Activated T-cell treated with anti-CD3 and anti-CD28 coated beads, Interleukin-2, amount 50 U/mL, for 24 hours (primary cell): ENCODE results near the gene RPS19BP1.
"Not testable (repeated sequence)": the region's sequence is repeated elsewhere in the genome, so short reads cannot be mapped to it uniquely, and the experiment has no call there.

Experiments used
- DNase-seq: peaks from one replicate; pipeline ENCODE4 v3.0.0-alpha.2; 2020
- H3K27ac Mint-ChIP-seq: 2 replicates; pipeline ENCODE4 v1.8.0; 2020; ENCODE audit warnings: mild to moderate bottlenecking, mixed read lengths
- H3K27me3 Mint-ChIP-seq: 2 replicates; pipeline ENCODE4 v1.8.0; 2020; ENCODE audit warnings: mixed read lengths
- H3K36me3 Mint-ChIP-seq: 2 replicates; pipeline ENCODE4 v1.8.0; 2020; ENCODE audit warnings: low read depth, mixed read lengths
- H3K4me1 Mint-ChIP-seq: 2 replicates; pipeline ENCODE4 v1.8.0; 2020; ENCODE audit warnings: low read depth, mixed read lengths
- H3K4me3 Mint-ChIP-seq: 2 replicates; pipeline ENCODE4 v1.8.0; 2020; ENCODE audit warnings: mild to moderate bottlenecking, moderate library complexity, mixed read lengths
- H3K9me3 Mint-ChIP-seq: 2 replicates; pipeline ENCODE4 v1.8.0; 2020; ENCODE audit warnings: mixed read lengths

The RPS19BP1 gene

GRCh38 chr22:39527481-39527961, 5.0 kb downstream of the RPS19BP1 start:
- DNase-seq: peak; percentile 40
- Mint-ChIP-seq H3K4me1 (peaks cover 87% of the 10 kb centered on the region), H3K27ac (peak overlapping the region; percentile 96), H3K4me3 (peak overlapping the region; percentile 40), H3K9me3 (no peaks in the 10 kb centered on the region), H3K27me3 (no peaks in the 10 kb centered on the region), H3K36me3 (peaks cover 95% of the 10 kb centered on the region)

GRCh38 chr22:39526736-39527171, 5.8 kb downstream of the RPS19BP1 start:
- peaks cover 93% of the 10 kb centered on the region for H3K4me1 Mint-ChIP-seq
- H3K36me3 Mint-ChIP-seq: peaks cover 95% of the 10 kb centered on the region
- peak; percentile 47 for DNase-seq
- peak overlapping the region; percentile 30 for H3K4me3 Mint-ChIP-seq
- peak overlapping the region; percentile 96 for H3K27ac Mint-ChIP-seq
- H3K27me3 Mint-ChIP-seq: no peaks in the 10 kb centered on the region
- no peaks in the 10 kb centered on the region for H3K9me3 Mint-ChIP-seq

GRCh38 chr22:39525658-39525975, 6.9 kb downstream of the RPS19BP1 start:
- Mint-ChIP-seq H3K36me3 (peaks cover 95% of the 10 kb centered on the region), H3K4me3 (peak overlapping the region; percentile 96)
- no peak for DNase-seq

GRCh38 chr22:39524753-39525657, 7.5 kb downstream of the RPS19BP1 start:
- H3K4me3 Mint-ChIP-seq: peak overlapping the region; percentile 96
- H3K27me3 Mint-ChIP-seq: no peaks in the 10 kb centered on the region
- peaks cover 79% of the 10 kb centered on the region for H3K4me1 Mint-ChIP-seq
- peak overlapping the region; percentile 99 for H3K27ac Mint-ChIP-seq
- peaks cover 95% of the 10 kb centered on the region for H3K36me3 Mint-ChIP-seq
- no peaks in the 10 kb centered on the region for H3K9me3 Mint-ChIP-seq
- peak; percentile 43 for DNase-seq

More at GRCh38 chr22:39525658-39525975, 6.9 kb downstream of the RPS19BP1 start:
- Mint-ChIP-seq H3K9me3 (no peaks in the 10 kb centered on the region), H3K27ac (peak overlapping the region; percentile 99), H3K4me1 (peaks cover 84% of the 10 kb centered on the region), H3K27me3 (no peaks in the 10 kb centered on the region)

- DNase-seq: peak; percentile 38
- Mint-ChIP-seq H3K4me1 (peaks cover 71% of the 10 kb centered on the region), H3K36me3 (peaks cover 93% of the 10 kb centered on the region), H3K27ac (peak overlapping the region; percentile 99), H3K27me3 (no peaks in the 10 kb centered on the region), H3K4me3 (peak overlapping the region; percentile 96), H3K9me3 (no peaks in the 10 kb centered on the region)
Measured at GRCh38 chr22:39524089-39524752, 8.3 kb downstream of the RPS19BP1 start.

- peak; percentile 55 for DNase-seq
- H3K27ac Mint-ChIP-seq: peak overlapping the region; percentile 99
- peak overlapping the region; percentile 96 for H3K4me3 Mint-ChIP-seq
- peaks cover 69% of the 10 kb centered on the region for H3K4me1 Mint-ChIP-seq
- no peaks in the 10 kb centered on the region for H3K27me3 Mint-ChIP-seq
- H3K36me3 Mint-ChIP-seq: peaks cover 91% of the 10 kb centered on the region
- H3K9me3 Mint-ChIP-seq: no peaks in the 10 kb centered on the region
Measured at GRCh38 chr22:39522567-39523300, 9.8 kb downstream of the RPS19BP1 start.

- Mint-ChIP-seq H3K36me3 (peaks cover 90% of the 10 kb centered on the region), H3K4me1 (peaks cover 67% of the 10 kb centered on the region), H3K4me3 (peak overlapping the region; percentile 96), H3K27ac (peak overlapping the region; percentile 99)
- H3K27me3 Mint-ChIP-seq, H3K9me3 Mint-ChIP-seq, DNase-seq: not testable (repeated sequence)
Measured at GRCh38 chr22:39522091-39522490, 10.5 kb downstream of the RPS19BP1 start.

- peaks cover 67% of the 10 kb centered on the region for H3K4me1 Mint-ChIP-seq
- not testable (repeated sequence) for H3K9me3 Mint-ChIP-seq, DNase-seq, H3K27me3 Mint-ChIP-seq
- H3K36me3 Mint-ChIP-seq: peaks cover 95% of the 10 kb centered on the region
- peak overlapping the region; percentile 96 for H3K4me3 Mint-ChIP-seq
- peak overlapping the region; percentile 99 for H3K27ac Mint-ChIP-seq
Measured at GRCh38 chr22:39521106-39521885, 11.3 kb downstream of the RPS19BP1 start.

GRCh38 chr22:39520226-39521105, 12.1 kb downstream of the RPS19BP1 start, which contains the start of gene ATF4:
TSS of gene ATF4 (plus strand) at chr22:39520562. CDS start at chr22:39521446, 884 bp downstream.
- Mint-ChIP-seq H3K36me3 (peaks cover 95% of the 10 kb centered on the region), H3K27me3 (no peaks in the 10 kb centered on the region), H3K4me3 (peak within 1 kb of the TSS; percentile 96), H3K4me1 (peaks cover 68% of the 10 kb centered on the region), H3K9me3 (no peaks in the 10 kb centered on the region), H3K27ac (peak within 1 kb of the TSS; percentile 99)
- peak; percentile 95 for DNase-seq

GRCh38 chr22:39519681-39520225, 12.8 kb downstream of the RPS19BP1 start:
- no peaks in the 10 kb centered on the region for H3K27me3 Mint-ChIP-seq
- peak overlapping the region; percentile 99 for H3K27ac Mint-ChIP-seq
- no peak for DNase-seq
- no peaks in the 10 kb centered on the region for H3K9me3 Mint-ChIP-seq
- H3K4me1 Mint-ChIP-seq: peaks cover 68% of the 10 kb centered on the region
- H3K36me3 Mint-ChIP-seq: peaks cover 95% of the 10 kb centered on the region
- H3K4me3 Mint-ChIP-seq: peak overlapping the region; percentile 96

- Mint-ChIP-seq H3K4me3 (peak overlapping the region; percentile 96), H3K9me3 (no peaks in the 10 kb centered on the region), H3K36me3 (peaks cover 95% of the 10 kb centered on the region), H3K27me3 (no peaks in the 10 kb centered on the region), H3K27ac (peak overlapping the region; percentile 99), H3K4me1 (peaks cover 67% of the 10 kb centered on the region)
- DNase-seq: no peak
Measured at GRCh38 chr22:39518996-39519680, 13.4 kb downstream of the RPS19BP1 start.

- H3K36me3 Mint-ChIP-seq: peaks cover 95% of the 10 kb centered on the region
- peak overlapping the region; percentile 96 for H3K4me3 Mint-ChIP-seq
- H3K27ac Mint-ChIP-seq: peak overlapping the region; percentile 99
- H3K4me1 Mint-ChIP-seq: peaks cover 68% of the 10 kb centered on the region
- no peak for DNase-seq
- H3K27me3 Mint-ChIP-seq: no peaks in the 10 kb centered on the region
- no peaks in the 10 kb centered on the region for H3K9me3 Mint-ChIP-seq
Measured at GRCh38 chr22:39518144-39518786, 14.3 kb downstream of the RPS19BP1 start.
